Suprapubic skin (tissue), 4 donors: ENCODE data around the gene CHL1. TPM values are rescaled to one million over a fixed set of nuclear protein-coding genes. Genes with fewer than 3 reads are reported as not detected.

ENCODE experiments used
- DNase-seq, 2 donors: peaks; one replicate each; pipeline ENCODE4 v3.0.0-alpha.2; 2019; ENCODE audit warnings: low spot score in 2 of 2
- H3K27ac ChIP-seq: fragments of 200-600 bp; sonication (generic); one replicate; pipeline ENCODE4 v1.5.1; 2019
- H3K27me3 ChIP-seq: fragments of 200-600 bp; sonication (generic); one replicate; pipeline ENCODE4 v1.5.1; 2019
- H3K36me3 ChIP-seq: fragments of 200-600 bp; sonication (generic); one replicate; pipeline ENCODE4 v1.5.1; 2019
- H3K4me1 ChIP-seq: fragments of 200-600 bp; sonication (generic); one replicate; pipeline ENCODE4 v1.5.1; 2019
- H3K4me3 ChIP-seq: fragments of 200-600 bp; sonication (generic); one replicate; pipeline ENCODE4 v1.5.1; 2019; ENCODE audit warnings: mild to moderate bottlenecking
- H3K9me3 ChIP-seq: fragments of 200-600 bp; sonication (generic); one replicate; pipeline ENCODE4 v1.5.1; 2019
- CTCF ChIP-seq, 2 donors: fragments of 200-600 bp in 1 of 2; fragments of 450-650 bp in 1 of 2; sonication (generic) in 1 of 2; IDR thresholded peaks; one replicate each; pipeline ENCODE4 v1.5.1; 2016 to 2019; ENCODE audit warnings: antibody characterized with exemption in 2 of 2, mild to moderate bottlenecking in 1 of 2, moderate library complexity in 1 of 2
- EP300 ChIP-seq: sonication (generic); formaldehyde crosslinking; IDR thresholded peaks from one replicate; pipeline ENCODE4 v1.6.1; 2017; ENCODE audit warnings: antibody characterized with exemption
- POLR2A ChIP-seq, 2 donors: fragments of 450-650 bp; IDR thresholded peaks; one replicate each; pipeline ENCODE4 v1.6.1; 2017; ENCODE audit warnings: antibody characterized with exemption in 2 of 2, mild to moderate bottlenecking in 2 of 2, moderate library complexity in 2 of 2
- POLR2AphosphoS5 ChIP-seq, 3 donors: sonication (generic); formaldehyde crosslinking; IDR thresholded peaks; one replicate each; pipeline ENCODE4 v1.6.1; 2017; ENCODE audit warnings: antibody characterized with exemption in 3 of 3
- WGBS: methylation state at CpG from one replicate; pipeline ENCODE4 v1.1.5; 2018; 5-methylcytosine and 5-hydroxymethylcytosine counted together
- total RNA-seq, 4 donors: library from RNA; depleted of rRNA; stranded (reverse); fragments of >200 nt; gene quantifications; one replicate each; pipeline ENCODE4 v1.1.0, GENCODE V29; 2016

Gene CHL1
- total RNA-seq, 4 donors from 2014 or later = 39.5 to 77.9 (median 60.5) TPM

- no peak for DNase-seq
- 75% methylated on average over 2 of the region's 2 CpGs for WGBS
Observed at GRCh38 chr3:204102-204501, 7.5 kb downstream of the CHL1 start.

GRCh38 chr3:207973-208372 is 11.4 kb downstream of the CHL1 start:
- Histone ChIP-seq H3K36me3 (no peaks in the 10 kb centered on the region), H3K27ac (no peak overlapping the region), H3K4me1 (no peaks in the 10 kb centered on the region), H3K9me3 (no peaks in the 10 kb centered on the region), H3K27me3 (no peaks in the 10 kb centered on the region), H3K4me3 (no peak overlapping the region)
- no peak for DNase-seq
- TF ChIP-seq POLR2A (IDR thresholded peaks at IDR 0.05) = no peak
- no peak for TF ChIP-seq CTCF (IDR thresholded peaks at IDR 0.05)
- TF ChIP-seq EP300 = no peak
- no peak for TF ChIP-seq POLR2AphosphoS5 (IDR thresholded peaks at IDR 0.05)

More at GRCh38 chr3:204102-204501, 7.5 kb downstream of the CHL1 start:
- no peaks in the 10 kb centered on the region for H3K27me3 ChIP-seq
- no peaks in the 10 kb centered on the region for H3K36me3 ChIP-seq
- H3K9me3 ChIP-seq = no peaks in the 10 kb centered on the region
- H3K27ac ChIP-seq = no peak overlapping the region
- no peaks in the 10 kb centered on the region for H3K4me1 ChIP-seq
- no peak for TF ChIP-seq EP300
- TF ChIP-seq POLR2A (IDR thresholded peaks at IDR 0.05) = no peak
- TF ChIP-seq POLR2AphosphoS5 (IDR thresholded peaks at IDR 0.05) = no peak
- no peak for TF ChIP-seq CTCF (IDR thresholded peaks at IDR 0.05)
- no peak overlapping the region for H3K4me3 ChIP-seq

GRCh38 chr3:210669-211068 is 14.1 kb downstream of the CHL1 start:
- DNase-seq = no peak

GRCh38 chr3:212432-212831 is 15.9 kb downstream of the CHL1 start:
- no peak for DNase-seq
- Histone ChIP-seq H3K27ac (no peak overlapping the region), H3K27me3 (no peaks in the 10 kb centered on the region), H3K36me3 (no peaks in the 10 kb centered on the region), H3K4me1 (peaks cover 2% of the 10 kb centered on the region), H3K4me3 (no peak overlapping the region), H3K9me3 (no peaks in the 10 kb centered on the region)
- TF ChIP-seq EP300 (no peak), CTCF (IDR thresholded peaks at IDR 0.05) (no peak), POLR2A (IDR thresholded peaks at IDR 0.05) (no peak), POLR2AphosphoS5 (IDR thresholded peaks at IDR 0.05) (no peak)
- WGBS = 50% methylated on average over 4 of the region's 4 CpGs

More at GRCh38 chr3:210669-211068, 14.1 kb downstream of the CHL1 start:
- Histone ChIP-seq H3K4me1 (no peaks in the 10 kb centered on the region), H3K36me3 (no peaks in the 10 kb centered on the region), H3K9me3 (no peaks in the 10 kb centered on the region), H3K27me3 (no peaks in the 10 kb centered on the region), H3K27ac (no peak overlapping the region), H3K4me3 (no peak overlapping the region)
- WGBS = 79% methylated on average over 4 of the region's 4 CpGs
- no peak for TF ChIP-seq POLR2A (IDR thresholded peaks at IDR 0.05)
- no peak for TF ChIP-seq EP300
- TF ChIP-seq CTCF (IDR thresholded peaks at IDR 0.05) = no peak
- TF ChIP-seq POLR2AphosphoS5 (IDR thresholded peaks at IDR 0.05) = no peak

GRCh38 chr3:217099-217813 is 20.7 kb downstream of the CHL1 start:
- no peak for TF ChIP-seq CTCF (IDR thresholded peaks at IDR 0.05)
- Histone ChIP-seq H3K27me3 (no peaks in the 10 kb centered on the region), H3K9me3 (no peaks in the 10 kb centered on the region), H3K27ac (no peak overlapping the region), H3K4me3 (no peak overlapping the region), H3K4me1 (peaks cover 7% of the 10 kb centered on the region), H3K36me3 (no peaks in the 10 kb centered on the region)
- DNase-seq = no peak
- WGBS = 43% methylated on average over 5 of the region's 5 CpGs
